ENCODE results near the gene LHX8. TPM values are rescaled to one million over a fixed set of nuclear protein-coding genes. Genes with fewer than 3 reads are reported as not detected.

LHX8 gene
- total RNA-seq, 4 donors from 2014 or later = not detected

DNA sequence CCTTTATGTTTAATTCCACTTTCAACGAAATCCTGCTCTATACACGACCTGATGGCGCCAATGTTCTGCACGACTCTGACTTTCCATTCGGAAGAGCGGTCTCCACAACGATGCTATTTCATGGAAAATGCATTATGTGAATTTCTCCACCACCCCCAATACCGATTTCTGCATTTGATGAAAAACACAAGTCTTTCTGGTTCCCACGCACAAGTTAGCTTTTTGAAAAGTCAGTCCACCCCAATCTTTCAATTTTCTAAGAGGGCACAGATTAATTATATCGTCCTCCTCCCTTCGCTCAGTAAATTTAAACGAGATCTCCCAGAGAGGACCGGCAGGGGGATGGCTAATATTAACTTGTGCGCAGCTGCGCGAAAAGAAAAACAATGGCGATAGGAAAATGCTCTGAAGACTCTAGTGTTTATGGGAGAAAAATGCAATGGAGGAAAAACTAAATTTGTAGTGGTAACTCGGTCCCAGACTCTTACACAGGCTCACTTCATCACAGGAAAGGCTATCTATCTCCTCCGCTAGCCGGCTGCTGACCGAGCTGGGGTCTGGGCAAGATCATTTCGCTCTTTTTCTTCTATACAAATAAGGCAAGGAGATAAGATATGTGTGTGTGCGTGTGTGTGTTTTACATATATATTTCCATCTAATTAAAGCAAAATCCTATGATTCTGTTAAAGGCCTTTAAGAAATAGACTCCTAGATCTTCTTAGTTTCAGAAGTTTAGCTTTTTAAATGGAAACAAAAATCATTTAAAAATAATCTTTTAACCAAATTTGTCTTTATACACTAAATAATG, 1.2 kb upstream of the LHX8 start:
- ATAC-seq (ENCODE audit: low FRiP score) (no peak), DNase-seq (ENCODE audit: low spot score) (no peak)
- no peak for TF ChIP-seq CTCF (IDR thresholded peaks at IDR 0.05)

GRCh38 chr1:75134647-75135572, 722 bp downstream of the LHX8 start:
- DNase-seq (ENCODE audit: low spot score) = no peak
- TF ChIP-seq CTCF (IDR thresholded peaks at IDR 0.05) = no peak
- ATAC-seq (ENCODE audit: low FRiP score) = no peak

DNA sequence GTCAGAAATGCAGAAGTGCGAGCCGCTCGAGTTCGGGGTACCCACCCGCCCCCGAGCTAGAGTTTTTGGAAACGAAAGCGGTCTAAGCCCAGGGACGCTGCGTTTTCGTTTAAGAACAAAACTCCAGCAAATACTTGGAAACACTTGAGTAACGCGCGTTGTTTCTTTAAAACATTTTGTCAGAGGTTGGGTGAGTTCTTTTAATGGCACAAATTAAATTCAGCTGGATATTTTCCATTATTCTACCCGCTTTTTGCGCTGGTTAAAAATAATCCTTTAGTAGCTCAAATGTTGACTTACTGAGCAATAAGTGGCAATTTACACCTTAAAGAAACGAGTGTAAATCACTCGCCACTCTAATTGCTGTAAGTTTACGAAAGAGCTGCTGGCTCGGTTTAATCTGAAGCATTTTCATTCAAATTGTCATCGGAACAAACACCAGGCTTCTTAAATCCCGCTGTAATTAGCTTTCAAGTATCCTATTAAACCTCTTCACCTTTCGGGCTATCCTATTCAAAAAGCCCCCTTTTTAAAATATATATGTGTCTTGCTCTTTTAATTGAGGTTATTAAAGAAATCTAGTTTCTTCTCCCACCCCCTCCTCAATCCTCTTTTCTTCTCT, 1.5 kb downstream of the LHX8 start:
- ATAC-seq (ENCODE audit: low FRiP score) = no peak
- no peak for TF ChIP-seq CTCF (IDR thresholded peaks at IDR 0.05)
- DNase-seq (ENCODE audit: low spot score) = no peak

DNA sequence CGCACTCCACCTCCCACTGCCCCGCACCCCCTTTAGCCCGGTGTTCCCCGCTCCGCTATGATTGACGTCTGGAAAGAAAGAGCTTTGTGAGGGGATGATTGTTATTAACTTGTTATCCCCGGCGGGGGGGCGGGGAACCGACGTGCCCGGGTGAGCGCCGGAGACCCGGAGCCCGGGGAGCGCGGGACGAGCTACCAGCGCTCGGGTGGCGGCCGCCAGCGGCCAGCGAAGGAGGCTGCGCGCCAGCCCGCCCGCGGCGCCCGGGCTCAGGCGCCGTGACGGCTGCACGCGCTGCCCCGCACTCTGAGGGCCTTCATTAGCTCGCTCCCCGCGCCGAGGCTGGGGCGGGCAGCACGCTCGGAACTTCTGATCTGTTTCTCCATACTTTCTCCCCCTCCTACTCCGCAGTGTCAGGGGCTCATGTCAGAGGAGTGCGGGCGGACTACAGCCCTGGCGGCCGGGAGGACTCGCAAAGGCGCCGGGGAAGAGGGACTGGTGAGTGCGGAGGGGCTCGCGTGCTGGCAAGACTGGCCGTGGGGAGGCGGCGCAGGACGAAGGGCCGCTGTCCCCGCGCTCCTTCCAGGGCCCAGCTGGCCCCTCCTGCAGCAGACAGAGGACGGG, 2.1 kb downstream of the LHX8 start:
- no peak for DNase-seq (ENCODE audit: low spot score)
- ATAC-seq (ENCODE audit: low FRiP score) = no peak
- no peak for TF ChIP-seq CTCF (IDR thresholded peaks at IDR 0.05)

GRCh38 chr1:75136921-75137641, 2.9 kb downstream of the LHX8 start:
- TF ChIP-seq CTCF (IDR thresholded peaks at IDR 0.05) = no peak
- DNase-seq (ENCODE audit: low spot score) (no peak), ATAC-seq (ENCODE audit: low FRiP score) (peak; percentile 53)

DNA sequence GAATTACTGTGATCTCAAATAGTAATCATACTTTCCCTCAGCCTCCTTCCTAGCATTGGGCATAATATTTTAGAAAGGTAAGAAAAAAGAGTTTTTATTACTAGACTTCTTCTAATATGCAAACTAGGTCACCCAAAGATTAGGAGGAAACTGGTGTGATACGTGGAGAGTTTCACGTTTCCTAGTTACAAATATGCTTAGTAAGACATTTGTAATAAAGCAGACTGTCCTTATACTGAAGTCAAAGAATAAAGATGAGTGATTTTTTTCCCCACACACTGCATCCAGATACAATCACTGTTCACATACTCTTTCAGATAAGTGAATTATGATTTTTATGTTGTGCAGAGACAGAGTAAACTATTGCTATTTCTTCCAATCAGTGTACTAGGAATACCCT, 17.9 kb downstream of the LHX8 start:
- TF ChIP-seq CTCF (IDR thresholded peaks at IDR 0.05) = no peak
- no peak for ATAC-seq (ENCODE audit: low FRiP score)
- no peak for DNase-seq (ENCODE audit: low spot score)
